Activated CD4-positive, alpha-beta memory T cell treated with anti-CD3 and anti-CD28 coated beads, Interleukin-2, amount 10 ng/mL, durations not matched to agents 7 days and 5 days (primary cell): Measurements from ENCODE around the gene FAM53A. TPM values are rescaled to one million over a fixed set of nuclear protein-coding genes. Genes with fewer than 3 reads are reported as not detected.
"Not testable (repeated sequence)": the region's sequence is repeated elsewhere in the genome, so short reads cannot be mapped to it uniquely, and the experiment has no call there.

Source experiments
- CTCF ChIA-PET: fragments of 350-600 bp; sonication (Branson Sonifier 250); formaldehyde crosslinking; loops from one replicate; lab custom pipeline; 2021; ENCODE audit warnings: antibody characterized with exemption, inconsistent platforms; lab: Charles Lee
- POLR2A ChIA-PET: fragments of 350-600 bp; sonication (Branson Sonifier 250); formaldehyde crosslinking; loops from one replicate; lab custom pipeline; 2021; ENCODE audit warnings: antibody characterized with exemption; lab: Charles Lee
- DNase-seq: peaks from one replicate; pipeline ENCODE4 v3.0.0-alpha.2; 2020
- H3K27ac Mint-ChIP-seq: one replicate; pipeline ENCODE4 v1.8.0; 2021; ENCODE audit warnings: mild to moderate bottlenecking, mixed read lengths
- H3K27me3 Mint-ChIP-seq: one replicate; pipeline ENCODE4 v1.8.0; 2021; ENCODE audit warnings: mixed read lengths
- H3K36me3 Mint-ChIP-seq: one replicate; pipeline ENCODE4 v1.8.0; 2021; ENCODE audit warnings: low read depth, mixed read lengths
- H3K4me1 Mint-ChIP-seq: one replicate; pipeline ENCODE4 v1.8.0; 2021; ENCODE audit warnings: mixed read lengths
- H3K4me3 Mint-ChIP-seq: one replicate; pipeline ENCODE4 v1.8.0; 2021; ENCODE audit warnings: mild to moderate bottlenecking, mixed read lengths
- H3K9me3 Mint-ChIP-seq: one replicate; pipeline ENCODE4 v1.8.0; 2021; ENCODE audit warnings: mixed read lengths
- total RNA-seq, 2 experiments: library from RNA; stranded (reverse); gene quantifications; one replicate each; pipeline ENCODE4 v1.2.3, GENCODE V29; 2021

FAM53A gene
- total RNA-seq, 2 experiments from 2014 or later: 0.65 to 0.91 TPM

GRCh38 chr4:1614854-1615595 lies 69.1 kb downstream of the FAM53A start:
- Mint-ChIP-seq H3K4me3 (no peak overlapping the region), H3K36me3 (peaks cover 5% of the 10 kb centered on the region), H3K9me3 (peaks cover 6% of the 10 kb centered on the region), H3K4me1 (peaks cover 20% of the 10 kb centered on the region), H3K27me3 (no peaks in the 10 kb centered on the region), H3K27ac (peak overlapping the region; percentile 67)
- DNase-seq: no peak
- CTCF ChIA-PET: interaction anchor here (1.4 kb wide), 1 partner anchor 14 kb away, joined by 3 read pairs; no protein-coding TSS in a partner anchor
- POLR2A ChIA-PET: no interaction called here

- H3K27me3 Mint-ChIP-seq: no peaks in the 10 kb centered on the region
- H3K9me3 Mint-ChIP-seq: peaks cover 6% of the 10 kb centered on the region
- ChIA-PET CTCF (interaction anchor here (1.4 kb wide), 1 partner anchor 15 kb away, joined by 3 read pairs; no protein-coding TSS in a partner anchor), POLR2A (no interaction called here)
- no peak for DNase-seq
- peaks cover 5% of the 10 kb centered on the region for H3K36me3 Mint-ChIP-seq
- peaks cover 20% of the 10 kb centered on the region for H3K4me1 Mint-ChIP-seq
- no peak overlapping the region for H3K4me3 Mint-ChIP-seq
- H3K27ac Mint-ChIP-seq: peak overlapping the region; percentile 67
Measured at GRCh38 chr4:1614502-1614853, 69.6 kb downstream of the FAM53A start.

- no peak overlapping the region for H3K4me3 Mint-ChIP-seq
- ChIA-PET CTCF (interaction anchor here (1.4 kb wide), 1 partner anchor 15 kb away, joined by 3 read pairs; no protein-coding TSS in a partner anchor), POLR2A (no interaction called here)
- no peaks in the 10 kb centered on the region for H3K27me3 Mint-ChIP-seq
- peak overlapping the region; percentile 55 for H3K27ac Mint-ChIP-seq
- peaks cover 20% of the 10 kb centered on the region for H3K4me1 Mint-ChIP-seq
- peaks cover 6% of the 10 kb centered on the region for H3K9me3 Mint-ChIP-seq
- DNase-seq: no peak
- H3K36me3 Mint-ChIP-seq: peaks cover 5% of the 10 kb centered on the region
Measured at GRCh38 chr4:1614049-1614448, 70.1 kb downstream of the FAM53A start.

DNA sequence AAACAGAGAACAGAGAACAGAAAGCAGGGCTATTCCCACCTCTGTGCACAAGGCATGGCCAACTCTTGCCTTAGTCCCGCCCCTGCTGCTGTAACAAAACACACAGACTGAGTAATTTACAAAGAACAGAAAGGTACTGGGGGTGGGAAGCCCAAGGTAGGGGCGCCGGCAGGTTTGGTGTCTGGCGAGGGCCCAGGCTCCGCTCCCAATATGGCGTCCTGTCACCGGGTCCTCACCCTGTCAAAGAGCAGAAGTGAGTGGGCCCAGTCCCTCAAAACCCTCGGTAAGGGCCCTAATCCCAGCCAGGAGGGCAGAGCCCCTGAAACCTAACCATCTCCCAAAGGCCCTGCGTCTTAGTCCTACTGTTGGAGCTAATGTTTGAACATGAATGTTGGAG lies 71.0 kb downstream of the FAM53A start:
- Mint-ChIP-seq H3K27me3 (no peaks in the 10 kb centered on the region), H3K36me3 (peaks cover 5% of the 10 kb centered on the region), H3K4me1 (peaks cover 20% of the 10 kb centered on the region), H3K9me3 (peaks cover 6% of the 10 kb centered on the region), H3K27ac (no peak overlapping the region), H3K4me3 (no peak overlapping the region)
- ChIA-PET CTCF (no interaction called here), POLR2A (no interaction called here)
- no peak for DNase-seq

DNA sequence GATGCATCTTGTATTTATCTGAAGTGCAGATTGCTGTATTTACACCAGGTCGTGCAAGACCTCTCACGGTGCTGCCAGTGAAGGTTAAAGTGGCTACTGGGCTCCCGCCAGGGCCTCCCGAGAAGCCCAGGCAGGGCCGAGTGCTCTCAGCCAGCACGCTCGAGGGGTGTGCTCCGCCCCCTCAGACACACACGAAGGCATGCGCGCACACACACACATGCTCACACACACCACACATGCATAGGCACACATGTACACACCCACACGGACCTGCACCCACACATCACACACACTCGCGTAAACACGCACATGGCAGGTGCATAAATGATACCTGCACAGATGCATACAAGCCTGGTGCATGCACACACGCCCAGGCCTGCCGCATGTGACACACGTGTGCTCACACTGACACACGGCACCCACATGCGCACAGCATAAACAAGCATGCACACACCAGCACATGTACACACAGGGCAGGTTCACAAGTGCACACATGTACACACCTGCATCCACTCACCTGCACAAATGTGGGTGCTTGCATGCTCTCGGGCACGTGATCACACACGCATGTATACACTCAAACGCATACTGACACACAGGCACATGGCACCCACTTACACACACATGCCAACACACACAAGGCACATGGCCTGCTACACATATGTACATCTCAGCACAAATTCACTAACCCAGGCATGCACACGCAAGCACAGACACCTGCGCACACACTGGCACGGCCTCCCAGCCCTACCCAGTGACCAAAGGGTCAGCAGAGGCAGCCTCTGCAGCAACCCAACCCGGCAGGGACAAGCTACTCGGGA lies 71.6 kb downstream of the FAM53A start:
- Mint-ChIP-seq H3K27ac (no peak overlapping the region), H3K9me3 (peaks cover 6% of the 10 kb centered on the region), H3K36me3 (peaks cover 5% of the 10 kb centered on the region), H3K4me1 (peaks cover 20% of the 10 kb centered on the region), H3K27me3 (no peaks in the 10 kb centered on the region), H3K4me3 (no peak overlapping the region)
- ChIA-PET CTCF (no interaction called here), POLR2A (no interaction called here)
- DNase-seq: no peak

DNA sequence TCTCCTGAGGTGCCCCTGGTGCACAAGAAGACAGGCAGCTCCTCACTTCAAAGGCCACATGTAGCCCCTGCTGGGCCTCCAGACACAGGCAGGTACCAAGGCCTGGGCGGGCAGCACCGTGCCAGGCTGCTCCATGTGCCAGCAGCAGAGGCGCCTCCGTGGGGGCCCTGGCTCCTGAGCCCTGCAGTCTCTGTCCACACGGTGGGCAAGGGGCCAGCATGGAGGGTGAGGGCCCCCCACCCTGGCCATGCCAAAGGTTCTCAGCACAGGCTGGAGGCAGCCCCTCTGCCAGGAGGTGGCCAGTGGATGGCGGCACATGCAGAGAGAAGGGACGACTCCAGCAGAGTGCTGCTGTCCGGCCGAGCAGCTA lies 72.6 kb downstream of the FAM53A start:
- Mint-ChIP-seq H3K27me3 (no peaks in the 10 kb centered on the region), H3K9me3 (peaks cover 6% of the 10 kb centered on the region), H3K27ac (no peak overlapping the region), H3K36me3 (peaks cover 5% of the 10 kb centered on the region), H3K4me3 (no peak overlapping the region), H3K4me1 (peaks cover 22% of the 10 kb centered on the region)
- ChIA-PET POLR2A (no interaction called here), CTCF (no interaction called here)
- DNase-seq: no peak

- H3K27ac Mint-ChIP-seq: no peak overlapping the region
- no peak for DNase-seq
- H3K27me3 Mint-ChIP-seq: no peaks in the 10 kb centered on the region
- peaks cover 23% of the 10 kb centered on the region for H3K4me1 Mint-ChIP-seq
- H3K36me3 Mint-ChIP-seq: peaks cover 5% of the 10 kb centered on the region
- POLR2A ChIA-PET: no interaction called here
- H3K9me3 Mint-ChIP-seq: peaks cover 6% of the 10 kb centered on the region
- H3K4me3 Mint-ChIP-seq: no peak overlapping the region
- CTCF ChIA-PET: no interaction called here
Measured at GRCh38 chr4:1610791-1611500, 73.2 kb downstream of the FAM53A start.

GRCh38 chr4:1609901-1610790 lies 74.0 kb downstream of the FAM53A start:
- peaks cover 5% of the 10 kb centered on the region for H3K36me3 Mint-ChIP-seq
- POLR2A ChIA-PET: no interaction called here
- no peaks in the 10 kb centered on the region for H3K27me3 Mint-ChIP-seq
- H3K4me1 Mint-ChIP-seq: peaks cover 23% of the 10 kb centered on the region
- DNase-seq: no peak
- CTCF ChIA-PET: no interaction called here
- no peak overlapping the region for H3K27ac Mint-ChIP-seq
- H3K9me3 Mint-ChIP-seq: peaks cover 5% of the 10 kb centered on the region
- H3K4me3 Mint-ChIP-seq: no peak overlapping the region

GRCh38 chr4:1608821-1609500 lies 75.2 kb downstream of the FAM53A start:
- Mint-ChIP-seq H3K9me3 (no peaks in the 10 kb centered on the region), H3K4me1 (peaks cover 22% of the 10 kb centered on the region), H3K27me3 (no peaks in the 10 kb centered on the region), H3K36me3 (no peaks in the 10 kb centered on the region), H3K27ac (no peak overlapping the region), H3K4me3 (no peak overlapping the region)
- ChIA-PET POLR2A (no interaction called here), CTCF (no interaction called here)
- no peak for DNase-seq

DNA sequence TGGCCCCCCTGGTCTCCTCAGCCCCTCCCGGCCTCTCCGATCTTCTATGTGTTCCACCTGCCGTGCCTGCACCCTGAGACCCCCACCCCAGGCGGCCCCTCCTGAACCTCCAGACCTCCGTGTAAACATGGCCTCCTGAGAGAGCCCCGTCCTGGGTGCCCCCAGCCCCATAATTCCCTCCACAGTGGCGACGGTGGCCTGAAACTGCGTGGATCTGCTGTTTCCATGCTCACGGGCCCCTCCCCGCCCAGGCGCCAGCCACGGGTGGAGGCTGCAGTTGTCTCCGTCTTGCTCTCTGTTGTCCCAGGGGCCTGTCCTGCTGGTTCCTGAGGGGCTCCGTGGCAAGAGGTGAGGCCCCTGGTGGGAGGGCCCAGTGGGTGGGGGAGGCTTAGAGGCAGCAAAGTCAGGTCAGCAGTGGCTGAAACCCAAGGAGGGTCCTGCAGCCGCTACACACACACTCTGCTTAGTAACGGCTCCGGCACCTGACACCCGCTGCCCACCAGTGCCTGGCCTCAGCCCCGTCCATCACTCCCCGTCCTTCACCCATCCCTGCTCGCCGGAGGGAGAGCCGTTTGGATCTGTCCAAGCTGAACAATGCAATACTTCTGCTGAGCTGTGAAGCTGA lies 75.8 kb downstream of the FAM53A start:
- DNase-seq: no peak
- no peak overlapping the region for H3K4me3 Mint-ChIP-seq
- POLR2A ChIA-PET: no interaction called here
- H3K27ac Mint-ChIP-seq: no peak overlapping the region
- CTCF ChIA-PET: no interaction called here
- no peaks in the 10 kb centered on the region for H3K9me3 Mint-ChIP-seq
- no peaks in the 10 kb centered on the region for H3K27me3 Mint-ChIP-seq
- H3K36me3 Mint-ChIP-seq: no peaks in the 10 kb centered on the region
- peaks cover 18% of the 10 kb centered on the region for H3K4me1 Mint-ChIP-seq

DNA sequence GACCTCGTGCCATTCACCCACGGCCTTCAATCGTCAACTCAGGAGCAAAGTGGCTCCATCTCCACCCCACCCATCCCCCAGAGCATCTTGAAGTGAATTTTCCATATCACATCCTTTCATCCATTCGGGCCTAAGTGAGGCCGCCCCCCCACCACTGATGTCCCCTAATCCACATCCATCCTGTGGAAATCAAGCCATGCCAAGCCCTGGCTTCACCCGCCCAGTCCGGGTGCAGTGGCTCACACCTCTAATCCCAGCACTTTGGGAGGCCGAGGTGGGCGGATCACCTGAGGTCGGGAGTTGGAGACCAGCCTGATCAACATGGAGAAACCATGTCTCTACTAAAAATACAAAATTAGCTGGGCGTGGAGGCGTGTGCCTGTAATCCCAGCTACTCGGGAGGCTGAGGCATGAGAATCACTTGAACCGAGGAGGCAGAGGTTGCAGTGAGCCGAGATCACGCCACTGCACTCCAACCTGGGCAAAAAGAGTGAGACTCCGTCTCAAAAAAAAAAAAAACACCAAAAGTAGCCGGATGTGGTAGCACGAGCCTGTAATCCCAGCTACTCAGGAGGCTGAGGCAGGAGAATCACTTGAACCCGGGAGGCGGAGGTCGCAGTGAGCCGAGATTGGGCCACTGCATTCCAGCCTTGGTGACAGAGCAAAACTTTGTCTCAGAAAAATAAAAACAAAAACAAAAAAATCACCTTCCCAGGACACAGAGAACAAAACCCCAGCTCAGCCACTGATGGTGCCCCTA lies 76.5 kb downstream of the FAM53A start:
- H3K36me3 Mint-ChIP-seq, H3K27me3 Mint-ChIP-seq, H3K4me3 Mint-ChIP-seq, H3K27ac Mint-ChIP-seq, DNase-seq, POLR2A ChIA-PET, H3K9me3 Mint-ChIP-seq: not testable (repeated sequence)
- H3K4me1 Mint-ChIP-seq: peaks cover 18% of the 10 kb centered on the region
- CTCF ChIA-PET: interaction anchor here (0.7 kb wide), 1 partner anchor 1546 kb away, joined by 4 read pairs; no protein-coding TSS in a partner anchor
